Nephron (organoid): ENCODE measurements around the gene SSU72.

Experiments used
- H3K27ac Mint-ChIP-seq, 3 experiments: 2 replicates each; pipeline ENCODE4 v1.8.0; 2020; ENCODE audit warnings: mixed read lengths in 3 of 3, mild to moderate bottlenecking in 2 of 3, moderate library complexity in 1 of 3
- H3K27me3 Mint-ChIP-seq: 2 replicates; pipeline ENCODE4 v1.8.0; 2021; ENCODE audit warnings: low read depth, mild to moderate bottlenecking, moderate library complexity, mixed read lengths
- H3K36me3 Mint-ChIP-seq: 2 replicates; pipeline ENCODE4 v1.8.0; 2020; ENCODE audit warnings: low read depth, mixed read lengths
- H3K4me1 Mint-ChIP-seq: 2 replicates; pipeline ENCODE4 v1.8.0; 2020; ENCODE audit warnings: mixed read lengths
- H3K4me3 Mint-ChIP-seq, 3 experiments: 2 replicates each; pipeline ENCODE4 v1.8.0; 2020; ENCODE audit warnings: mild to moderate bottlenecking in 3 of 3, mixed read lengths in 3 of 3, moderate library complexity in 2 of 3
- H3K9me3 Mint-ChIP-seq: 2 replicates; pipeline ENCODE4 v1.8.0; 2020; ENCODE audit warnings: mixed read lengths
- TF ChIP-seq, protein P1 (sequence below), 3 experiments: fragments of 200-600 bp; sonication (generic); IDR thresholded peaks; one replicate each; pipeline ENCODE4 v1.5.0; 2021; ENCODE audit warnings: antibody characterized with exemption in 3 of 3; ENCODE audit not compliant: unreplicated experiment in 3 of 3

Gene SSU72

GRCh38 chr1:1606232-1606631 lies 31.6 kb upstream of the SSU72 start:
- Mint-ChIP-seq H3K4me1 (peaks cover 11% of the 10 kb centered on the region), H3K27me3 (peaks cover 24% of the 10 kb centered on the region), H3K27ac (no peak overlapping the region), H3K4me3 (no peak overlapping the region), H3K9me3 (no peaks in the 10 kb centered on the region), H3K36me3 (no peaks in the 10 kb centered on the region)
- TF ChIP-seq, protein P1, sequence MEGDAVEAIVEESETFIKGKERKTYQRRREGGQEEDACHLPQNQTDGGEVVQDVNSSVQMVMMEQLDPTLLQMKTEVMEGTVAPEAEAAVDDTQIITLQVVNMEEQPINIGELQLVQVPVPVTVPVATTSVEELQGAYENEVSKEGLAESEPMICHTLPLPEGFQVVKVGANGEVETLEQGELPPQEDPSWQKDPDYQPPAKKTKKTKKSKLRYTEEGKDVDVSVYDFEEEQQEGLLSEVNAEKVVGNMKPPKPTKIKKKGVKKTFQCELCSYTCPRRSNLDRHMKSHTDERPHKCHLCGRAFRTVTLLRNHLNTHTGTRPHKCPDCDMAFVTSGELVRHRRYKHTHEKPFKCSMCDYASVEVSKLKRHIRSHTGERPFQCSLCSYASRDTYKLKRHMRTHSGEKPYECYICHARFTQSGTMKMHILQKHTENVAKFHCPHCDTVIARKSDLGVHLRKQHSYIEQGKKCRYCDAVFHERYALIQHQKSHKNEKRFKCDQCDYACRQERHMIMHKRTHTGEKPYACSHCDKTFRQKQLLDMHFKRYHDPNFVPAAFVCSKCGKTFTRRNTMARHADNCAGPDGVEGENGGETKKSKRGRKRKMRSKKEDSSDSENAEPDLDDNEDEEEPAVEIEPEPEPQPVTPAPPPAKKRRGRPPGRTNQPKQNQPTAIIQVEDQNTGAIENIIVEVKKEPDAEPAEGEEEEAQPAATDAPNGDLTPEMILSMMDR (IDR thresholded peaks at IDR 0.05; ENCODE audit: unreplicated experiment in 3 of 3), result no peak

DNA sequence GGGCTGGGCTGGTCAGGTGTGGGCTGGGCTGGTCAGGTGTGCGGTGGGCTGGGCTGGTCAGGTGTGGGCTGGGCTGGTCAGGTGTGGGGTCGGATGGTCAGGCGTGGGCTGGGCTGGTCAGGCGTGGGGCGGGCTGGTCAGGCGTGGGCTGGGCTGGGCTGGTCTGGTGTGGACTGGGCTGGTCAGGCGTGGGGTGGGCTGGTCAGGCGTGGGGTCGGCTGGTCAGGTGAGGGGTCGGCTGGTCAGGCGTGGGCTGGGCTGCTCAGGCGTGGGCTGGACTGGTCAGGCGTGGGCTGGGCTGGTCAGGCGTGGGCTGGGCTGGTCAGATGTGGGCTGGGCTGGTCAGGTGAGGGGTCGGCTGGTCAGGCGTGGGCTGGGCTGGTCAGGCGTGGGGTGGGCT lies 31.1 kb upstream of the SSU72 start:
- Mint-ChIP-seq H3K4me1 (peaks cover 5% of the 10 kb centered on the region), H3K4me3 (no peak overlapping the region), H3K36me3 (no peaks in the 10 kb centered on the region), H3K27ac (no peak overlapping the region), H3K9me3 (no peaks in the 10 kb centered on the region), H3K27me3 (peaks cover 28% of the 10 kb centered on the region)
- TF ChIP-seq, protein P1 (IDR thresholded peaks at IDR 0.05; ENCODE audit: unreplicated experiment in 3 of 3), result no peak

DNA sequence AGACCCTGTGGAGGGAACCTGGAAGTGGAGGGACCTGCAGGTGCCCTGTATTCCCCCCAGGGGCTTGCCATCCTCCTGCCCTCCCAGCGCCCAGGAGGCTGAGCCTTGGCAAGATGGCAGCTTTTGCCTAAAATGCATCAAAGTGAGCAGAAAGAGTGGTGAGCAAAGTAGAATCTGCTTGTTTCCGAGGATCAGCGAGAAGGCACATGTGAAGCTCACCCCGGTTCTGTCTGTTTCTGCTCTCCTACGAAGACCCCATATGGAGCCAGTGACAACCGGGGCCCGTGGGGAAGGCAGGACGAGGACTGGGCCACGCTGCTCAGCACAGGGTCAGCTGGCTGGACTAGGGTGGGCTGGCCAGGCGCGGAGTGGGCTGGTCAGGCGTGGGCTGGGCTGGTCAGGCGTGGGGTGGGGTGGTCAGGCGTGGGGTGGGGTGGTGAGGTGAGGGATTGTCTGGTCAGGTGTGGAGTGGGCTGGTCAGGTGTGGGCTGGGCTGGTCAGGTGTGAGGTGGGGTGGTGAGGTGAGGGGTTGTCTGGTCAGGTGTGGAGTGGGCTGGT lies 30.4 kb upstream of the SSU72 start:
- H3K4me1 Mint-ChIP-seq, result no peaks in the 10 kb centered on the region
- no peak overlapping the region for H3K4me3 Mint-ChIP-seq
- no peaks in the 10 kb centered on the region for H3K36me3 Mint-ChIP-seq
- no peak overlapping the region for H3K27ac Mint-ChIP-seq
- H3K9me3 Mint-ChIP-seq, result no peaks in the 10 kb centered on the region
- H3K27me3 Mint-ChIP-seq, result peaks cover 31% of the 10 kb centered on the region
- TF ChIP-seq, protein P1 (IDR thresholded peaks at IDR 0.05; ENCODE audit: unreplicated experiment in 3 of 3), result no peak

- H3K4me1 Mint-ChIP-seq, result no peaks in the 10 kb centered on the region
- no peaks in the 10 kb centered on the region for H3K36me3 Mint-ChIP-seq
- no peaks in the 10 kb centered on the region for H3K9me3 Mint-ChIP-seq
- H3K4me3 Mint-ChIP-seq, result no peak overlapping the region
- peaks cover 31% of the 10 kb centered on the region for H3K27me3 Mint-ChIP-seq
- no peak overlapping the region for H3K27ac Mint-ChIP-seq
- TF ChIP-seq, protein P1 (IDR thresholded peaks at IDR 0.05; ENCODE audit: unreplicated experiment in 3 of 3), result no peak
Observed at GRCh38 chr1:1604374-1605033, 29.8 kb upstream of the SSU72 start.

GRCh38 chr1:1603671-1604373 lies 29.2 kb upstream of the SSU72 start:
- H3K36me3 Mint-ChIP-seq, result no peaks in the 10 kb centered on the region
- H3K27me3 Mint-ChIP-seq, result peaks cover 35% of the 10 kb centered on the region
- TF ChIP-seq, protein P1 (IDR thresholded peaks at IDR 0.05; ENCODE audit: unreplicated experiment in 3 of 3), result no peak
- no peaks in the 10 kb centered on the region for H3K4me1 Mint-ChIP-seq
- H3K9me3 Mint-ChIP-seq, result no peaks in the 10 kb centered on the region
- no peak overlapping the region for H3K4me3 Mint-ChIP-seq
- no peak overlapping the region for H3K27ac Mint-ChIP-seq
